Adrenal gland (tissue), 12 donors: ENCODE data around the gene TNS1. TPM values are rescaled to one million over a fixed set of nuclear protein-coding genes. Genes with fewer than 3 reads are reported as not detected.

Source experiments
- DNase-seq, 7 donors: peaks; one replicate each; pipeline ENCODE4 v3.0.0-alpha.2; 2019 to 2020
- H3K27ac ChIP-seq, 5 donors: fragments of 200-600 bp; sonication (generic) in 4 of 5; 1 replicate in 3 of 5; 2 replicates in 2 of 5; pipeline versions ENCODE4 v1.5.1 to v1.8.0; 2016 to 2020; ENCODE audit warnings: mild to moderate bottlenecking in 1 of 5
- H3K27me3 ChIP-seq: fragments of 200-600 bp; 2 replicates; pipeline ENCODE4 v1.8.0; 2021
- H3K36me3 ChIP-seq, 2 donors: fragments of 200-600 bp; replicated peaks in 1 of 2; 1 replicate in 1 of 2; 2 replicates in 1 of 2; pipeline versions ENCODE4 v1.5.1 to v1.8.0; 2018 to 2022
- H3K4me1 ChIP-seq, 2 donors: fragments of 200-600 bp; replicated peaks in 1 of 2; 1 replicate in 1 of 2; 2 replicates in 1 of 2; pipeline versions ENCODE4 v1.5.1 to v1.8.0; 2018 to 2021
- H3K4me3 ChIP-seq, 4 donors: fragments of 200-600 bp; sonication (generic) in 3 of 4; one replicate each; pipeline ENCODE4 v1.5.1; 2016 to 2018
- H3K9me3 ChIP-seq, 3 donors: fragments of 200-600 bp; sonication (generic) in 1 of 3; replicated peaks in 1 of 3; 1 replicate in 2 of 3; 2 replicates in 1 of 3; pipeline versions ENCODE4 v1.5.1 to v1.8.0; 2016 to 2021
- POLR2A ChIP-seq, 2 donors: fragments of 450-650 bp; IDR thresholded peaks; one replicate each; pipeline ENCODE4 v1.6.1; 2017; ENCODE audit warnings: antibody characterized with exemption in 2 of 2, mild to moderate bottlenecking in 2 of 2, moderate library complexity in 1 of 2
- WGBS, 4 donors: extraction: QIAGEN DNeasy Blood & Tissue Kit in 2 of 4; methylation state at CpG; one replicate each; pipeline versions ENCODE4 v1.1.5 to v1.1.7; 2013 to 2017; 5-methylcytosine and 5-hydroxymethylcytosine counted together
- intact Hi-C, 2 donors: fragments of 100-400 bp; cut with DNase I; formaldehyde crosslinking; loops; one replicate each; pipeline versions ENCODE4 v1.14.1 to v1.15.0; 2022 to 2023
- polyA plus RNA-seq, 3 donors: library from polyadenylated mRNA; stranded (reverse); fragments of 200-250 nt in 2 of 3; fragments of 350-450 nt in 1 of 3; fragmentation: Illumina TruSeq in 1 of 3; extraction: RNeasy Lipid Tissue Mini Kit (QIAGEN cat#74804) in 1 of 3; gene quantifications; one replicate each; pipeline ENCODE4 v1.2.3, GENCODE V29; 2013 to 2014
- total RNA-seq, 9 donors: library from RNA; depleted of rRNA in 4 of 9; stranded (reverse); fragments of >200 nt in 4 of 9; fragments of 120-200 nt in 1 of 9; fragmentation: NEBNext Ultra II Directional in 1 of 9; extraction: Animal tissue kit (Norgen Biotek cat#: 25700) in 1 of 9; gene quantifications; one replicate each; pipeline versions ENCODE4 v1.1.0 to v1.2.4, GENCODE V29; 2013 to 2023
- TF ChIP-seq, protein P1 (sequence below), 6 experiments: fragments of 450-650 bp in 4 of 6; fragments of 200-600 bp in 2 of 6; sonication (generic) in 1 of 6; IDR thresholded peaks; 1 replicate in 5 of 6; 2 replicates in 1 of 6; pipeline versions ENCODE4 v1.5.1 to v1.8.0; 2016 to 2021; ENCODE audit warnings: antibody characterized with exemption in 6 of 6, mild to moderate bottlenecking in 2 of 6, moderate library complexity in 1 of 6
- donor health status: healthy with polysubstance abuse.
- donor health status: Bipolar disorder and iron deficiency.
- donor health status: DM: yes; HTN: yes; CAD: no.
- donor health status: DM: no; HTN: no; CAD: no.
- donor health status: DM: no; HTN: no; CAD: no.
- donor health status: DM: yes; HTN: yes; CAD: no.

The TNS1 gene
- total and polyA plus RNA-seq, 12 donors, result 34.1 to 341 (median 252) TPM

DNA sequence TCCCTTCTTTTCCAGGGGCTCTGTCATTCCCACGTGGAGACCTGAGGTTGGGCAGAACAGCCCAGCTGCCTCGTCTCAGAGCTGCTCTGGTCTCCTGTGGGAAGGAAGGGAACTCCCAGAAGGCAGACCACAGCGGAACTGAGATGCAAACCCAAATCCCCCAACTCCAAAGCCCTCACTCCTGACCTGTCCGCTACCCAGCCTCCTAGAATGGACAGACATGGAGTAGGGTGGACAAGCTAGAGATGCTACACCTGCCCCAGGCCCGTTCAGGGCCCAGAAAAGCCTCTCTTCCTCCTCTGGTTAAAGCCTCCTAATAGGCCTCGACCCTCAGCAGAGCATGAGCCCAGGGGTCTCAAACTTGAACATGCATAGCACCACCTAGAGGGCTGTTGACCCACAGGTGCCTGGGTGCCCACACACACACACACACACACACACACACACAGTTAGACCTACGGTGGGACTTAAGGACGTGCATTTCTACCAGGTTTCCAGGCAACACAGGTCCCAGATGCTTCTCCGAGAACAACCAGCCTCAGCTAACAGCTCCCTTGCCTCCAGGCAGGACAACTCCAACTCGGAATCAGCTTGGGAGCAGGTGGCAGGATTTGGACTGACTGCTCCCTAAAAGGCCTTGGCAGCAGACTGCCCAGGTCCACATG lies 93.5 kb downstream of the TNS1 start:
- DNase-seq, result peak in 1 of 7 donors; percentile 81
- WGBS, 4 donors, result 58 to 68% (median 64%) methylated on average over 8 to 10 of the region's 10 CpGs
- Histone ChIP-seq H3K4me3 (no peak overlapping the region), H3K9me3 (no peaks in the 10 kb centered on the region), H3K27me3 (no peaks in the 10 kb centered on the region), H3K4me1 (peaks cover 78 to 93% of the 10 kb centered on the region in 2 donors), H3K36me3 (peaks cover 0 to 19% of the 10 kb centered on the region in 2 donors), H3K27ac (peak overlapping the region in 4 of 5 donors; percentile 59 to 98 (median 86))
- intact Hi-C loops, result no loop called here
- TF ChIP-seq POLR2A (IDR thresholded peaks at IDR 0.05), result no peak
- TF ChIP-seq, protein P1, sequence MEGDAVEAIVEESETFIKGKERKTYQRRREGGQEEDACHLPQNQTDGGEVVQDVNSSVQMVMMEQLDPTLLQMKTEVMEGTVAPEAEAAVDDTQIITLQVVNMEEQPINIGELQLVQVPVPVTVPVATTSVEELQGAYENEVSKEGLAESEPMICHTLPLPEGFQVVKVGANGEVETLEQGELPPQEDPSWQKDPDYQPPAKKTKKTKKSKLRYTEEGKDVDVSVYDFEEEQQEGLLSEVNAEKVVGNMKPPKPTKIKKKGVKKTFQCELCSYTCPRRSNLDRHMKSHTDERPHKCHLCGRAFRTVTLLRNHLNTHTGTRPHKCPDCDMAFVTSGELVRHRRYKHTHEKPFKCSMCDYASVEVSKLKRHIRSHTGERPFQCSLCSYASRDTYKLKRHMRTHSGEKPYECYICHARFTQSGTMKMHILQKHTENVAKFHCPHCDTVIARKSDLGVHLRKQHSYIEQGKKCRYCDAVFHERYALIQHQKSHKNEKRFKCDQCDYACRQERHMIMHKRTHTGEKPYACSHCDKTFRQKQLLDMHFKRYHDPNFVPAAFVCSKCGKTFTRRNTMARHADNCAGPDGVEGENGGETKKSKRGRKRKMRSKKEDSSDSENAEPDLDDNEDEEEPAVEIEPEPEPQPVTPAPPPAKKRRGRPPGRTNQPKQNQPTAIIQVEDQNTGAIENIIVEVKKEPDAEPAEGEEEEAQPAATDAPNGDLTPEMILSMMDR (IDR thresholded peaks at IDR 0.05), result no peak

DNA sequence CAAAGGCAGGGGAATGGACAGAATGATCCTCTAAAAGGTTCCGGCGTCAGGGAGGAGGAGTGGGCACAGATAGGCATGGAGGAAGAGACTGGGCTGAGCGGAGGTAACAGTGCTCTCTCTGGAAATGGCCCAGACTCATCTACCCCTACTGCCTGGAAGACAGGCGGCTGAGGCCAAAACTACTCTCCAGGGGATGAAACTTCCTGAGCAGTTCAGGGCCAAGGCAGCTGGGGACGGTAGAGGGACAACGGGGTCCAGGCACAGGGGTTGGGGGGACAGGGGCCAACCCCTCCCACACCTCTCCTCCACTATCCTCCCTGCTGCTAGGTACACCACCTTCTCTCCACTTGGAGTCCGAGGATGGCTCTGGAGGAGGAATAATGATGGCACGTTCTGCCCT lies 94.3 kb downstream of the TNS1 start:
- WGBS, 4 donors, result 61 to 70% (median 64%) methylated on average over 4 to 8 of the region's 8 CpGs
- Histone ChIP-seq H3K27ac (peak overlapping the region in 4 of 5 donors; percentile 40 to 98 (median 86)), H3K27me3 (no peaks in the 10 kb centered on the region), H3K4me3 (no peak overlapping the region), H3K4me1 (peaks cover 78 to 93% of the 10 kb centered on the region in 2 donors), H3K9me3 (no peaks in the 10 kb centered on the region), H3K36me3 (peaks cover 0 to 19% of the 10 kb centered on the region in 2 donors)
- no peak for TF ChIP-seq POLR2A (IDR thresholded peaks at IDR 0.05)
- TF ChIP-seq, protein P1 (IDR thresholded peaks at IDR 0.05), result no peak
- no peak for DNase-seq
- intact Hi-C loops, result no loop called here

DNA sequence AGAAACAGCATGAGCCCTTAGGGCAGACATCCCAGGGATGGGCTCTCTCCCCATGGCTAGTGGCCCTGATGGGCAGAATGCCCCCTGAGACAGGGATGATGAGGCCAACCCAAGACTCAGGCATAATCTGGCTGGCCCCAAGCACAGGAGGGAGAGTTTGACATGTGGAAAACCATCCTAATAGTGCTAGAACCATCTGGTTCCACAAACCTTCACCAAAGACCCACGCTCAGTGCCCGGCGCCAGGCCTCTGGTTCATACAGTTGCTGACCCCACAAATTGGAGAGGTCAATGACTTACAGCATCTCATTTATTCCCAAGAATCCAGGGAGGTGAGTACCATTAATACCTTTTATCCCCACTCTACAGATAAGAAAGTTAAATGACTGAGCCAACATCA lies 95.5 kb downstream of the TNS1 start:
- DNase-seq, result no peak
- no peak for TF ChIP-seq POLR2A (IDR thresholded peaks at IDR 0.05)
- TF ChIP-seq, protein P1 (IDR thresholded peaks at IDR 0.05), result no peak
- peak overlapping the region in 4 of 5 donors; percentile 3 to 98 (median 86) for H3K27ac ChIP-seq
- WGBS, 4 donors, result 79 to 95% (median 92%) methylated on average over 2 to 3 of the region's 3 CpGs
- H3K4me1 ChIP-seq, result peaks cover 78 to 93% of the 10 kb centered on the region in 2 donors
- no peaks in the 10 kb centered on the region for H3K27me3 ChIP-seq
- peaks cover 0 to 19% of the 10 kb centered on the region in 2 donors for H3K36me3 ChIP-seq
- no peak overlapping the region for H3K4me3 ChIP-seq
- intact Hi-C loops, result no loop called here
- no peaks in the 10 kb centered on the region for H3K9me3 ChIP-seq

DNA sequence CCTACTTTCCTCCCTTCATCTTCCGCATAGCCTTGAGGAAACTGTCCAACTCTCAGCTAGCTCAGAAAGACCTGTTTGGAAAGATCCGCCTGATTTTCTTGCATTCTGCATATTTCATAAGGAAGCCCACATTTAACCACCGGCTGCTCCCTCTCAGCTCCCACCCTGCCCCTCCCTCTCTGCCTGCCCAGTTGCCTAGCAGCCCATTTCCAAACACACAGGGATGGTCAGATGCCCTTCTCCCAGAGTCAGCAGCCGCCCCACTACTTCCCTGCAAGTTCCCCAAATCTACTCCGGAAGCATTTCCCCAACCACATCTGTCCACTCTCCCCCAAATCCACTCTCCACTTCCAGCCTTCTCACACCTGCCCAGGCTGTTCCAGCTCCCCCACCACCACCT lies 96.0 kb downstream of the TNS1 start:
- Histone ChIP-seq H3K4me3 (no peak overlapping the region), H3K27ac (peak overlapping the region in 4 of 5 donors; percentile 3 to 98 (median 92)), H3K27me3 (no peaks in the 10 kb centered on the region), H3K9me3 (no peaks in the 10 kb centered on the region), H3K4me1 (peaks cover 78 to 93% of the 10 kb centered on the region in 2 donors), H3K36me3 (peaks cover 0 to 19% of the 10 kb centered on the region in 2 donors)
- intact Hi-C loops, result no loop called here
- WGBS, 4 donors, result 28 to 67% (median 49%) methylated on average over 5 of the region's 5 CpGs
- no peak for TF ChIP-seq POLR2A (IDR thresholded peaks at IDR 0.05)
- TF ChIP-seq, protein P1 (IDR thresholded peaks at IDR 0.05), result no peak
- peak in 1 of 7 donors; percentile 43 for DNase-seq
